ENCODE data around the gene TRMT11. TPM values are rescaled to one million over a fixed set of nuclear protein-coding genes. Genes with fewer than 3 reads are reported as not detected.
"Not testable (repeated sequence)": the region's sequence is repeated elsewhere in the genome, so short reads cannot be mapped to it uniquely, and the experiment has no call there.

The TRMT11 gene
- total RNA-seq, 1 donor from 2014 or later: 9.9 TPM

DNA sequence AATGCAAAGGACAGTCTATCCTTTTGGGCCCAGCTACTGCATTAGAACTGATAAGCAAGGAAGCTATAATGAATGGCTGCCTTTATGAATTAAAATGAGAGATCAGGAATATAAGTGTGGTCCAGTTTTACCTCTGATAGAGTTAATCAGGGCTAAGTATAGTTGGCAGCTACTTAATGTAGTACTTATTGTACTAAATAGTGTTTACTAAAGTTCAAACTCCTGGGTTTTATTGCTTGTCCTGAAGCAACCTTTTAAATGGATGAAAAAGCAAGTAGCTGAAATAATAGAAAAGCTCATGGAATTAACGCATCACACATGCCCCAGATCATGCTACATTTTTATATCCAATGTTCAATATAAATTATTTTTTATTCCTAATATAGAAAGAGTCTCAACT lies 5.3 kb downstream of the TRMT11 start:
- DNase-seq (ENCODE audit: low read depth in 2 of 2): no peak

DNA sequence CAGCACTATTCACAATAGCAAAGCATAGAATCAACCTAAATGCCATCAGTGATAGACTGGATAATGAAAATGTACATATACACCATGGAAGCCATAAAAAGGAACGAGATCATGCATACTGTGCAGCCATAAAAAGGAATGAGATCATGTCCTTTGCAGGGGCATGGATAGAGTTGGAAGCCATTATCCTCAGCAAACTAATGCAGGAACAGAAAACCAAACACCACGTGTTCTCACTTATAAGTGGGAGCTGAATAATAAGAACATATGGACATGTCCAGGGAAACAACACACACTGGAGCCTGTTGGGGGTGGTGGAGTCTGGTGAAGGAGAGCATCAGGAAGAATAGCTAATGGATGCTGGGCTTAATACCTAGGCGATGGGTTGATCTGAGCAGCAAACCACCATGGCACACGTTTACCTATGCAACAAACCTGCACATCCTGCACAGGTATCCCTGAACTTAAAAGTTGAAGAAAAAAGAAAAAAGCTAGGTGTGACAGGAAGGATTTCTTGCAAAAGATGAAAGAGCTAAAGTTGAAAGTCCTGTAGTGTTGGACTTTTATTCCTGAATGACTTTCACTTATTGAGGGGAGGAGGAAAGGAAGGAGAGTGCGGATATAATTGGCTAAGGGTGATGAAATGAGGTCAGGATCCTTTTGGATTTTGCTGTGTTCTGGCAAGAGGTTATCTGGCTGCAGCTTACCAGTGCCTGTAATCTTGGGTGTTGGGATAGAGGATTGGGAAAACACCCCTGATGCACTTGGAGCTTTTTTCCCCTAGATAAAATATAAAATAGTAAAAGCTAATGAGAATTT lies 8.5 kb downstream of the TRMT11 start:
- DNase-seq (ENCODE audit: low read depth in 2 of 2): no peak

DNA sequence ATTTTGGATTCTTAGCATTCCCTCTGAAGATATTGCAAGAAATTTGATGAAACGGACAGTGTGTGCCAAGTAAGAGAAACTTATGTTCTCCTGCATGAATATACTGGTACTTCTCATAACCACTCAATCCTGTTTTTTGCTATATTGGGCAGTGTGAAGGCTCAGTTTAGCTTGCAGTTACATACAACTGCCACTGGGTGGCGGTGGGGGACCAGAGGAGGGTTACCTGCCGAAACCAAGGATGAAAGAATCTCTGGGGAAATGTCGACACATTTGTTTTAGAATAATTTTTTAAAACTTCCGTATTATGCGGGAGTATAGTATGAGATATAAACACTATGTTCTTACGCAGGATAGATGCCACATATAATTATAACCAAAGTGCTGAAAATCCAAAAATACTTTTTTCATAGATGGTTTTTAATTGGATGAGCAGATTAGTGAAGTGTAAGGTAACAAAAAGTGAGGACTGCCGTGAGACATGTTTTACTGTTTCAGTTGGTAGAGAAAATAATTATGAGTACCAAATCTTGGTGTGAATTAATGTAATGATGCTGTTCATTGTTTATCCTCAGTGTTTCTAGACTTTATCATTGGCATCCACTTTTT lies 9.7 kb downstream of the TRMT11 start:
- peak; percentile 41 to 61 for DNase-seq (ENCODE audit: low read depth in 2 of 2)

DNA sequence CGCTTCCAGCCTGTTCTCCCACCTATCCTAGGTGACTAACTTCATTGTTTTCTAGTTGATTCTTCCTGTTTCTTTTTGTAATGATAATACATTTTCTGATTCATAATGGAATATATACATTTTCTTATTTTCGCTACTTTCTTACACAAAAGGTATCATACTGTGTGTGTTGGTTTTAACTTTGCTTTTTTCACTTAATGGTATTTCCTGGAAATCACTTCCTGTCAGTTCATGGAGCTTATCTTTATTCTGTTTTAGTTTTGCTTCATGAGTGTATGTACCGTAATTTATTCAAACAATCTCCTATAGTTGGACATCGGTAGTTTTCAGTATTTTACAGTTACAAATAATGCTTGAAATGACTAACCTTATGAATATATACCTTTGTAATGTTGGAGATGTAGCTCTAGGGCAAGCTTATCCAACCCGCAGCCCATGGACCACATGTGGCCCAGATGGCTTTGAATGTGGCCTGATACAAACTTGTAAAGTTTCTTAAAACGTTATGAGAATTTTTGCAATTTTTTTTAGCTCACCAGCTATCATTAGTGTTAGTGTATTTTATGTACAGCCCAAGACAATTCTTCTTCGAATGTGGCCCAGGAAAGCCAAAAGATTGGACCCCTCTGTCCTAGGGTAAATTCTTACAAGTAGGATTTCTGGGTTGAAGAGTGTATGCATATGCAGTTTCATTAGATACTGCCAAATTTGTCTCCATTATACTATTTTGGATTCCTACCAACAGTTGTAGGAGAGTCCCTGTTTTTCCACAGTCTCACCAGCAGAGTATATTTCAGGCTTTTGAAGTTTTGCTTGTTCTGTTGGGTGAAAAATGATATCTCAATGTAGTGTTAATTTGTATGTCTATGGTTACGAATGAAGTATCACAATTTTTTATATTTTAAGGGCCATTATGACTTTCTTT lies 16.7 kb downstream of the TRMT11 start:
- no peak for DNase-seq (ENCODE audit: low read depth in 2 of 2)

DNA sequence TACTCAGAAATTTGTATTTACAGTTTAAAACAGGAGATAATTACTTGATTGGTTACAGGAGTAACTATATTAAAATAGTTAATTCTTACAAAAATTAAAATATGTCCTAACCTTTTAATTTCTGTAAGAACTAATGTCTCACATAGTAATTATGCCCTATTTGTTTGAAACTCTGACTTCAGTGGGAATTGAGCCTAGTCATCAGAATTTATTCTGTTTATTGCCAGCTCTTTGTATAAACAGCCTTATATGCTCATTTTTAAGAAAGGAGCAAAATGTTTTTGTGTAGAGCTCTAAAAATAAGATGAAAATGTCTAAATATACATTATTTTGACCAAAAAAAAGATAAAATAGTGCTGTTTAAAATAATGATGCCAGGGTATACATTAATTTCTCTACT lies 21.5 kb downstream of the TRMT11 start:
- DNase-seq (ENCODE audit: low read depth in 2 of 2): no peak

DNA sequence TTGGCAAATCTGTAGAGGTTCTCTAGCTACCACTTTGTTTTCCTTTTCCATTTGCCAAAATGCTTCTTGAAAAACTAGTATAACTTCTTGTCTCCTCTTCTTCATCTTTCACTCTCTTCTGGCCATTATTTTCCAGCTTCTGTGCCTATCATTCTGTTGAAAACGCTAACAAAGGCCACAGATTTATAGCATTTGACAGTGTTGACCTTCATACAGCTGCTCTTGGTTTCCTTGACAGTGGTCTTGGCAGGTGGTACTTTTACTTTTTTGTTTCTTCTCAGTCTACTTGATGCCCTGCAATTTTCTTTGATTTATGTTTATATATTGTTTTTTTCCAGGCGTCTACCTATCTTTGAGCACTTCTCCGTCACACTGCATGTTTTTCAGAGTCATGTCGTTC lies 23.7 kb downstream of the TRMT11 start:
- DNase-seq (ENCODE audit: low read depth in 2 of 2): no peak

DNA sequence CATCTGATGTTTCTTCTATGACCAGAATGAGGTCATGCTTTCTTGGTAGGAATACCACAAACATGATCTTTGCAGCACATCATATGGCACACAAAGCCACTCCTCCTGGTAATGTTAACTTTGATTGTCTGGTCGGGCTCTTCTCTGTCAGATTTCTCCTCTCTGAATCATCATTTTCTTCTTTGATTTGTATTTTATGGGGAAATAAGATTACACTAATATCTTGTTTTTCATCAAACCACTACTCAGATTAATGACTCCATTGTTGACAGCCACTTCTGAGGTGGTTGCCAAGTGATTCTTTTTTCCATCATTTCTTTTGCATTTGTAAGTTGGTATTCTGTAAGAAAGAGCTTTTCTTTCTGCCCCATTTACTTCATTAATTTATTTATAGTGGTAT lies 29.5 kb downstream of the TRMT11 start:
- DNase-seq (ENCODE audit: low read depth in 2 of 2): peak in 1 of 2 donors; percentile 4

DNA sequence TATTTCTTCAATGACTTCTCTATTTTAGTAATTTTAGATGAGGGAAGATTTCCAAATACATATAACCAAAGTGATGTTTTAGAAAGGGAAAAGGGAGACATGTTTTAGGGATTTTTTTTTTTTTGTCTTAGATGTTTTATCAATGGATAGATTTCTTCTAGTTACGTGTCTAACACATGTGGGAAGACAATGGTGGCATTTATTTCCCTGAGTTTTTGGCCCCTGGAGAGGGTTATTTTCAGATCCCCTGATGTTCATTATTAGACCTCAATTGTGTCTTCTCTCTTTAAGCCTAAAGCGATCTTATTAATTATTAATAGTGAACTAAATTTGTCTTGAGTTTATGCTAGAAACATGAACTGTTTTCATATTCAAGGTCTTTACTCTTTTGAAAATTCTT lies 30.3 kb downstream of the TRMT11 start:
- no peak for DNase-seq (ENCODE audit: low read depth in 2 of 2)

DNA sequence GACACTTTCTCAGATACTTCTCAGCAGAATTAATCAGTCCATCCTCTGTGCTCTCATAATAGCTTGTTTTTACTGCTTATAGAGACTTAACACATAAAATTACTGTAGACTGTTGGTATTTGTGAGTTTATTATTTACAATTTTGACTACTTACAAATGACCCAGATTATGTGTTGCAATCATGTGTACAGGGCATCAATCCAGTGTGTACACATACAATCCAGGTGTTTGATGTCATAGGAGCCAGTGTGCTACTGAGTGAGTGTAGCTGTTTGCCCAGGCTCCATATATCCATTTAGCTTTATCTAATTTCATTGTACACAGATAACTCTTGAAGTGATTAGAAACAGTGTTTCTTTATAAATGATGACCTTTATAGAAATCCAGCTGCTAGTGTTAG lies 31.3 kb downstream of the TRMT11 start:
- no peak for DNase-seq (ENCODE audit: low read depth in 2 of 2)

DNA sequence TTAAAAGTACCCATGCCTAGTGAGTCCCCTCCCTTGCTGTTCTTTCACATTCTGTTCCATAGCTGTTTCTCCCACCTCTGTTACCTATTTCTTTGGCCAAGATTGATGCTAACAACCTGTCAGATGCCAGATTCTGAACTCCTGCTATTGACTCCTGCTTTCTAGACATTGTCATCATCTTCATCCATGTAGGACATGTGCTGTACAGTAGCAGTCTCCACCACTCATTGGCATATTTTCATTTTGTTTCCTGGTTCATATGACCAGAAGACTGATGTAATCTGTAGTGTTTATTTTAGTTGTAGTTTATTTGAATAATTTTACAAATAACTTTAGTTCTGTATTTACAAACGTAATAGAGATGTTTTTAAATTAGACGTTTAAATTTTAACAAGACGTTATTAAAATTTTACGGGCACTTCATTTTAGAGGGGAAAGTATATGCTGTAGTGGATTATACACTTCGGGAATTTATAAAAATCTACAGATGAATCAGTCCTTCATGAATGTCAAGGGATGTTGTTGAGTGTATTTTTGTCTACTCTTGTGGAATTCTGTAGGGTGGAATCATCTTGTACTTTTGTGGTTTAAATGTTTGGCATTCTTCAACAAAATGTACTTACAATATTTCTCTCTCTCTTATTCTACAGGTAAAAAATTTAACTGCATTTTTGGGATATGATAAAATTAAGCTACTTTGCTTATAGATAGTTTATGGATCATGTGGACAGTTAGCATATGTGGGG lies 34.1 kb downstream of the TRMT11 start:
- no peak for DNase-seq (ENCODE audit: low read depth in 2 of 2)

DNA sequence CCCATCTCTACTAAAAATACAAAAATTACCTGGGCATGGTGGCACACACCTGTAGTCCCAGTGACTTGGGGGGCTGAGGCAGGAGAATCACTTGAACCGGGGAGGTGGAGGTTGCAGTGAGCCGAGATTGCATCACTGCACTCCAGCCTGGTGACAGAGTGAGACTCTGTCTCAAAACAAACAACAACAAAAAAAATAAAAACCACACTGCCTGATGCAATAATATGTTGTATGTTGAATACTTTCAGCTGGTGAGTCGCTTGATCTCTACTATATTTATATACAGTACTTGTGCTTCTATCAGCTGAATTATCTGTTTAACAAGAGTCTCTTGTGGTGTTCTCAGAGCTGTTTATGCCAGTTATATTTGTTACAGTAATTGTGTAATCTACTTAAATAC lies 37.1 kb downstream of the TRMT11 start:
- not testable (repeated sequence) for DNase-seq (ENCODE audit: low read depth in 2 of 2)

DNA sequence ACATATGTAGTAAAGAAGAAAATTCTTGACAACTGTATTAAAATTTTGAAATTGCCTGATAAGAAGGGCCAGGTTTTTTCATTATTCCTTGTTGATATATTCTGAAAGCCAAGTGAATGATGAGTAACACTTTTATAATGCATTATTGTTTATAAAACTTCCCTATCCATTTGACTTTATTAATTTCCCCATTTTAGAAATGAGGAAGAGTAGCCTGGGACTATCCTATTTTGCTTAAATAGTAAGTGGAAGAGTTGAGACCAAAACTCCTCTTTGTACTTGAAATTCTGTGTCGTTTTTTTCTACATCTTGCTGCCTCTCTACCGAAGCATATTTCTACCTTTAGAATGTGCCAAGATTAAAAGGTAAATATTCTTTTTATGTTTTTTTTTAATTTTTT lies 39.7 kb downstream of the TRMT11 start:
- DNase-seq (ENCODE audit: low read depth in 2 of 2): no peak

DNA sequence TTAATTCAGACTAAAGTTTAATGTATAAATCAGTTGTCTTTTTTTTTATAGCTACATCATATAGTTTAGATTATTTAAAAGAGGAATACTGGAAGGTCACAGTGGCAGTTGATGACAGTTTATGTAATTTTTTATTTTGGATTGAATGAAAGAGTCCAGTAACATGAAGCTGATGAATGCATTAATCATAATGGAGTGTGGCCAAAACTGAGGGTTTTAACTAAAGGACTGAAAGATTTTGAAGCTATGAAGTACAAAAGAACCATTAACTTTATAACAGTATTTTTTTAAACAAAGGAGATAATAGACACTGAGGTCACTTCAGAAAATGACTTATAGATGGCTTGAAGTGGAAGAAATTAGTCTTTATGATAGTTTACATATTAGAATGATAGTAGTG lies 41.3 kb downstream of the TRMT11 start:
- DNase-seq (ENCODE audit: low read depth in 2 of 2): no peak

DNA sequence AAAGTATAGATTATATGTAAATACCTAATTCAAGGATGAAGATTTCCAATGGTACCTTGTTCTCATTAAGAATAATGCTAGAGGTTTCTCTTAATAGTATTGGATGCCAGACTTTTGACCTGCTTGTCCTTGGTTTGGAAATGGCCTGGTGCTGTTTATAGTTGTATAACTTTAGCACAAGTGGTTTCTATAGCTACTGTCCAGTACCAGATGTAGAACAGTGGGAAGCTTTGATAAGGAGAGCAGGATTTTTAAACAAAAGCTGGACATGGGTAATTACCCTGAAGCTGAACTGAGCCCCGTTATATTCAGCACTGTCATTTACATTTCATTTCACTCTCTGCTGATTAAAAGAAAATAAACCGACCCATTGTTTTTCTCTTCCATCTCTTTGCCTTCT lies 43.7 kb downstream of the TRMT11 start:
- no peak for DNase-seq (ENCODE audit: low read depth in 2 of 2)

DNA sequence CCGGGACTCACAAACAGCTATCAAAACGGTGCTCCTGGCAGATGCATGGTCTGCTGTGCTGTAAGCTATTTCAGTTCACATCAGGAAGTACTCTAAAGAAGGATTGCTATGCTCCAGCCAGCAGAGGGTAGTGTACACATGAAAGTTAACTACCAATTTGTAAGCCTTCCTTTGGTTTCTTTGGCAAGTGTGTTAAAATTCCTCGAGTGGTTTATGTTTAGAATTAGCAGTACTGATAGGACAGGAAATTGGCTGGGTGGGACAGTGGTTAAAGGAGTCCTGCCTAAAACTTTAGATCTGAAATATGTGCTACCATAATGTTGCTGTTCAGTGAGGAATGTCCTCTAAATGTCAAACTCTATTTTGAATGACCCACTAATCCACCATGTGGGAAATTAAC lies 47.4 kb downstream of the TRMT11 start:
- DNase-seq (ENCODE audit: low read depth in 2 of 2): peak; percentile 63 to 79

DNA sequence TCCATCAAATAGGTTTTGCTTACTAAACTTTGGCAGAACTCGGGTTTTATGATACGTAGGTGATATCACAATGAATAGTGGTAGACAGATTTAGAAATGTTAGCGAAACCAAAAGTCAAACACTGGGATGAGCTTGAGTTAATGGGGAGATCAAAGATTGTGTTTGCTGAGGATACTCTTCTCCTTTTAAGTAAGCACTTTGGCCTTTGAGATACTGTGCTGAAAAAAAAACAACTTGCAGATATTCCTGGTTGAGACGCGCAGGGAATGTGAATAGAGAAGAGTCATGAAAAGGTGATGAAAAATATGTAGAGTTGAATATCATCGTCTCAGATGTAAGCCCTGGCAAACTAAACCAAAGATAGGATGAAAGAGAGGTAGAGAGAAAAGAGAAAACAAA lies 48.3 kb downstream of the TRMT11 start:
- no peak for DNase-seq (ENCODE audit: low read depth in 2 of 2)

DNA sequence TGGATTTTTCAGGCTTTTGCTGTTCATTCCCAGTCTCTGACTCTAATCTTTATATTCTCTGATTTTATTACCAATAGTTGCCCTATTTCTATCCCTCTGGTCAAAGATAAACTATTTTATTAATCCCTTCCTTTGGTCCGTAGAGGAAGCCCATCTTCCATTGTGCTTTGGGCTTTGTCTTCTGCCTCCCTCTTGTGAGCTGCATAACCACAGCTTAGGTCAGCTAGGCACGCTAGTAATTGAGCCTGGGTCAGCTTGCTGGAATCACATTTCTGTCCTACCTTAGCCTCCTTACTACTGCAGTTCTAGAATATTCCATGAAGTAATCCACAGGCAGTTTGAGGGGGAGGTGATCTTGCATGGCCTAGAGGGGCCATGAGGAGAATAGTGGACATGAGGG lies 49.4 kb downstream of the TRMT11 start:
- no peak for DNase-seq (ENCODE audit: low read depth in 2 of 2)

DNA sequence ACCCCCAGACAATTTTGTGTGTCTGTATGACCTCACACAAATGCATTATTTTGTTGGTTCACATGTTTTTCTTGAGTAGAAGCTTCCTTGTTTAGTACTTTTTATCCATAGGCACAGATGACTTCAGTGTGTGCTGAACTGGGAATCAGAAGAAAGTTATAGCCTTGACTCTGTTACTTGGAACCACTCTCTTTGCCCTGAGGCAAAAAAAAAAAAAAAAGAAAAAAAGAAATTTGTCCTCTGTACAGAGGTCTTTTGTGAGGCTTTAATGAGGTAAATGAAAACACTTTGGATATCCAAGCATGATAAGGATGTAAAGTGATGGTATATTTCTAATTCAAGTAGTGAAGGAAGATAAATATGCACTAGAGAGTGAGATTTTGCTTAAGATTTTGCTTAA lies 51.9 kb downstream of the TRMT11 start:
- DNase-seq (ENCODE audit: low read depth in 2 of 2): no peak

DNA sequence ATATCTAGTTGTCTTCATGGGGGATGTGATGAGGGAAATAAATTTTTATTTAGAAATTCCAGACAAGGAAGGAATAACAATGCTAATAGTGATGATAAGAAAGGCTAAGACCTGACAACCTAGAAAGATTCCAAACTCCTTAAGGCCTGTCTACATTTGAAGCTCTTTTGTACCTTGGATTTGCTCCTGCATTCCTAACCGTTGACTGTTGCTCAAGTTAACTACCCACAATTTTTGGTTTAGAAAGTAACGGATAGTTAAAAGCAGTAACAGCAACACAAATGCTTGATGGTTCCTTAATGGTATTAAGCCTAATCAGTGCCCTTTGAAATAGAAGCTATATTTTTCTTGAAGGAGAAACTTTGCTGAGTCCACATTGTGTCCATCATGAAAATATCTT lies 52.9 kb downstream of the TRMT11 start:
- no peak for DNase-seq (ENCODE audit: low read depth in 2 of 2)

DNA sequence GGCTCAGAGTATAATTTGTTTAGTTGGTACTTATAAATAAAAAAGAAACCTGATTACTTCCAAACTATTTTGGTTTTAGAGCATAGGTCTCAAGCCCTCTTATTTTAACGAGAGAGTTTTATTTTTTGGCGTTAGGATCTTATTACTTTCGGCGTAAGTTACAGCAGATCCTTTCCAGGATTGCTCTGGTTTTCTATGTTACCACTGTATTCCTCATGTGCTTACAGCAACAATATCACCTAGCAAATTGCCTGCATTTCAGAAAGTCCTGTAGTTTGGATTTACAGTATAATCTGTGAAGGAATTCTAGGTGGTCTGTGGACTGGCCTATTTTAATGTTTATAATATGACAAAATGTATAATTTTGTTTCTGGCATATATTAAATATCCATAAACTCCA lies 54.1 kb downstream of the TRMT11 start:
- no peak for DNase-seq (ENCODE audit: low read depth in 2 of 2)

DNA sequence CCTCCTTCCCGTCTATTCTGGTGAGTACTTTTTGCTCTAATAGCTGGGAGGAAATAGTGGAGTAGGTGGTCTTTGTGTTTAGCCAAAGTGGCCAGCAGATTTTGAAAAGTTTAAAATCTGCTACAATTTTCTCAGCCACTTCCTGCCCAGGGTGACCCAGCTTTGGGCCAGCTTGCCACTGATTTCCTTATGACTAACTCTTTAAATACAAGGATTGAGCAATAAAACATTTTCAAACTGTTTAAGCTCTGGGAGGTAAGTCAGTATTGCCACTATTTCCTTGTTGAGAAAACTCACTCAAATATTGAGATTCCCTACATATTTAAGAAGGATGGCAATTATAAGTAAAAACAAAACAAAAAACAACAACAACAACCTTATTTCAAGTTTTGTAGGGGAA lies 54.5 kb downstream of the TRMT11 start:
- DNase-seq (ENCODE audit: low read depth in 2 of 2): peak; percentile 7 to 71

DNA sequence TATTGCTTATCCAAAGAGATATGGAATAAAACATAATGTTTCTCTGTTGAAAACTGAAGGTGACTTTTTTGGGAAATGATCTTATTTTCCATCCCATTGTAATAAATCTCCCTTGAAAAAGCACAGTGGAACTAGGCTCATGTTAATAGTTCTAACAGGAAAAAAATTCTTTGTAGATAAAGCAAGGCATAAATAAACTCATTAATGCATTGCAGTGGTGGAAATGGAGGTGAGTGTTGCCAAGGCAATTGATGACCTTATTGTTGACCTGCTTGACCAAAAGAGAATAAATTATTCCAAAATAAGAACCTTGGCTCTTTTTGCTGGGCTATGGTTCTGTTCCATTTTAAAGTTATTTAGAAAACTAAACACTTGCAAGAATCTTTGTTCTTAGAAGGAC lies 55.2 kb downstream of the TRMT11 start:
- peak; percentile 6 to 17 for DNase-seq (ENCODE audit: low read depth in 2 of 2)

Measured in dermis microvascular lymphatic vessel endothelial cell (primary cell).